ENCODE data around the gene CTDP1. TPM values are rescaled to one million over a fixed set of nuclear protein-coding genes. Genes with fewer than 3 reads are reported as not detected.

CTDP1 gene
- total RNA-seq, 1 donor from 2014 or later: 29.7 TPM

- Histone ChIP-seq H3K36me3 (ENCODE audit: control insufficient read depth, insufficient read depth, low read length) (no peaks in the 10 kb centered on the region), H3K4me3 (ENCODE audit: low read depth, low read length) (no peak overlapping the region), H3K27me3 (ENCODE audit: control insufficient read depth, insufficient read depth, low read length) (no peaks in the 10 kb centered on the region)
- no peak for DNase-seq (ENCODE audit: low read depth)
- TF ChIP-seq, protein P1, sequence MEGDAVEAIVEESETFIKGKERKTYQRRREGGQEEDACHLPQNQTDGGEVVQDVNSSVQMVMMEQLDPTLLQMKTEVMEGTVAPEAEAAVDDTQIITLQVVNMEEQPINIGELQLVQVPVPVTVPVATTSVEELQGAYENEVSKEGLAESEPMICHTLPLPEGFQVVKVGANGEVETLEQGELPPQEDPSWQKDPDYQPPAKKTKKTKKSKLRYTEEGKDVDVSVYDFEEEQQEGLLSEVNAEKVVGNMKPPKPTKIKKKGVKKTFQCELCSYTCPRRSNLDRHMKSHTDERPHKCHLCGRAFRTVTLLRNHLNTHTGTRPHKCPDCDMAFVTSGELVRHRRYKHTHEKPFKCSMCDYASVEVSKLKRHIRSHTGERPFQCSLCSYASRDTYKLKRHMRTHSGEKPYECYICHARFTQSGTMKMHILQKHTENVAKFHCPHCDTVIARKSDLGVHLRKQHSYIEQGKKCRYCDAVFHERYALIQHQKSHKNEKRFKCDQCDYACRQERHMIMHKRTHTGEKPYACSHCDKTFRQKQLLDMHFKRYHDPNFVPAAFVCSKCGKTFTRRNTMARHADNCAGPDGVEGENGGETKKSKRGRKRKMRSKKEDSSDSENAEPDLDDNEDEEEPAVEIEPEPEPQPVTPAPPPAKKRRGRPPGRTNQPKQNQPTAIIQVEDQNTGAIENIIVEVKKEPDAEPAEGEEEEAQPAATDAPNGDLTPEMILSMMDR (IDR thresholded peaks at IDR 0.05; ENCODE audit: insufficient read depth, low read length, poor library complexity, severe bottlenecking): no peak
These were observed 3.5 kb downstream of the CTDP1 start for GRCh38 chr18:79682894-79683625.

GRCh38 chr18:79683626-79684282 is 4.2 kb downstream of the CTDP1 start:
- Histone ChIP-seq H3K4me3 (ENCODE audit: low read depth, low read length) (no peak overlapping the region), H3K27me3 (ENCODE audit: control insufficient read depth, insufficient read depth, low read length) (no peaks in the 10 kb centered on the region), H3K36me3 (ENCODE audit: control insufficient read depth, insufficient read depth, low read length) (no peaks in the 10 kb centered on the region)
- no peak for DNase-seq (ENCODE audit: low read depth)
- TF ChIP-seq, protein P1 (IDR thresholded peaks at IDR 0.05; ENCODE audit: insufficient read depth, low read length, poor library complexity, severe bottlenecking): no peak

DNA sequence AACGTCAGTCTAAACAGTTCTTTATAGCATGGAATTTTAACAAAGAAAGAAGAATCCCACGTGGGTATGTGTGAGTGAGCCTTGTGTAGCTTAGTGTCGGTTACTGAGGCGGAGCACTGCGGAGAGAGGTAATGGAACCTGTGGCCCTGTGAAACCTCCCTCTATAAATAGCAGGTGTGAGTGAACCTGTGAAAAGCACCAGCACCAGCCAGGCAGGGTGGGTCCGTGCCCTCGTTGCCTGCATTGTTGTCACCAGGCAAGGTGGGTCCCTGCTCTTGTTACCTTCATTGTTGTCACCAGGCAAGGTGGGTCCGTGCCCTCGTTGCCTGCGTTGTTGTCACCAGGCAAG is 4.7 kb downstream of the CTDP1 start:
- DNase-seq (ENCODE audit: low read depth): no peak
- TF ChIP-seq, protein P1 (IDR thresholded peaks at IDR 0.05; ENCODE audit: insufficient read depth, low read length, poor library complexity, severe bottlenecking): no peak
- H3K27me3 ChIP-seq (ENCODE audit: control insufficient read depth, insufficient read depth, low read length): no peaks in the 10 kb centered on the region
- H3K36me3 ChIP-seq (ENCODE audit: control insufficient read depth, insufficient read depth, low read length): no peaks in the 10 kb centered on the region
- no peak overlapping the region for H3K4me3 ChIP-seq (ENCODE audit: low read depth, low read length)

DNA sequence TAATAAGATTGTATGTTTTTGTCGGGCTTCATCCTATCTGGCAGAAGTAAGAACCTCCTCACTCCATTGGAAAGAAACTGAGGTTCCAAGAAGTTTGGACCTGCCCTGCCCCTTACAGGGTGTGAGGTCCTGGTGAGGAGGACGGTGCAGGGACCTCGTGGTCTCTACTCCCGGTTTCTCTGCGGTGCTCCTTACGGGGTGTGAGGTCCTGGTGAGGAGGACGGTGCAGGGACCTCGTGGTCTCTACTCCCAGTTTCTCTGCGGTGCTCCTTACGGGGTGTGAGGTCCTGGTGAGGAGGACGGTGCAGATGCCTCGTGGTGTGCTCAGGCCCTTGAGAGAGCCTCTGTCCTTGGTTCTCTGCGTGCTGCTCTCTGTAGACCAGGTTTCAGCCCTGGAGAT is 5.2 kb downstream of the CTDP1 start:
- Histone ChIP-seq H3K27me3 (ENCODE audit: control insufficient read depth, insufficient read depth, low read length) (no peaks in the 10 kb centered on the region), H3K36me3 (ENCODE audit: control insufficient read depth, insufficient read depth, low read length) (no peaks in the 10 kb centered on the region), H3K4me3 (ENCODE audit: low read depth, low read length) (no peak overlapping the region)
- DNase-seq (ENCODE audit: low read depth): no peak
- TF ChIP-seq, protein P1 (IDR thresholded peaks at IDR 0.05; ENCODE audit: insufficient read depth, low read length, poor library complexity, severe bottlenecking): no peak

DNA sequence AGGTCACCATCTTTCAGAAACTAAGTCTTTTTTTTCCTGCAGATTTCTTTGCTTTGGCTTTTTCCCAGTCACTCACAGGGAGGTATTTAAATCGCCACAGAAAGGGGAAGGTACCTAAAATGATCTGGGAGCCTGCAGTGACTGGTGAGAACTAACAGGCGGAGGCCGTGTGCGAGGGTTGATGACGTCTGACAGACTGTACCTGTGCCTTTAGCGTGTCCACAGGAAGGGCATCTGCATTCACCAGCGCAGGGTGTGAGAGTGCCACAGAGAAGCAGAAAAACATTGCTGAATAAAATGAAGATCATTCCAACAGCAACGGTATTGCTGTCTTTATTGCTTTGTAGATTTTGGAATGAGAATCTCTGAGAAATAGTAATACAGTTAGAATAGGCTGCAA is 5.7 kb downstream of the CTDP1 start:
- no peak for DNase-seq (ENCODE audit: low read depth)

More for the DNA sequence above, 5.7 kb downstream of the CTDP1 start:
- H3K27me3 ChIP-seq (ENCODE audit: control insufficient read depth, insufficient read depth, low read length): no peaks in the 10 kb centered on the region
- TF ChIP-seq, protein P1 (IDR thresholded peaks at IDR 0.05; ENCODE audit: insufficient read depth, low read length, poor library complexity, severe bottlenecking): no peak
- H3K4me3 ChIP-seq (ENCODE audit: low read depth, low read length): no peak overlapping the region
- H3K36me3 ChIP-seq (ENCODE audit: control insufficient read depth, insufficient read depth, low read length): no peaks in the 10 kb centered on the region

Data from kidney epithelial cell (primary cell).